Naive thymus-derived CD8-positive, alpha-beta T cell (primary cell): ENCODE measurements around the gene MT1H. TPM values are rescaled to one million over a fixed set of nuclear protein-coding genes. Genes with fewer than 3 reads are reported as not detected.
A peak's percentile ranks its signal among the peaks of the same experiment; 100 is the strongest.

Experiments used
- ATAC-seq, 2 donors: fragments of 150-1000 bp; cut with Tn5 transposase in 1 of 2; sonication (Bioruptor Pico), chemical (Tn5 transposase) in 1 of 2; 1 replicate in 1 of 2; 2 replicates in 1 of 2; pipeline ENCODE4 v1.10.0; 2021; ENCODE audit warnings: mild to moderate bottlenecking in 2 of 2, moderate library complexity in 2 of 2
- POLR2A ChIA-PET: fragments of 350-600 bp; sonication (Branson Sonifier 250); formaldehyde crosslinking; loops from one replicate; lab custom pipeline; 2021; ENCODE audit warnings: antibody characterized with exemption; lab: Charles Lee
- DNase-seq, 10 donors: peaks; one replicate each; pipeline versions ENCODE4 v3.0.0 to v3.0.0-alpha.2; 2020 to 2022
- H3K27ac Mint-ChIP-seq, 10 donors: one replicate each; pipeline ENCODE4 v1.8.0; 2020 to 2022; ENCODE audit warnings: mild to moderate bottlenecking in 10 of 10, mixed read lengths in 10 of 10, moderate library complexity in 4 of 10, inconsistent platforms in 1 of 10
- H3K27me3 Mint-ChIP-seq, 5 donors: one replicate each; pipeline ENCODE4 v1.8.0; 2021 to 2022; ENCODE audit warnings: mixed read lengths in 5 of 5
- H3K36me3 Mint-ChIP-seq, 3 donors: one replicate each; pipeline ENCODE4 v1.8.0; 2020 to 2022; ENCODE audit warnings: mixed read lengths in 3 of 3, mild to moderate bottlenecking in 2 of 3, inconsistent platforms in 1 of 3
- H3K4me1 Mint-ChIP-seq, 4 donors: one replicate each; pipeline ENCODE4 v1.8.0; 2021 to 2022; ENCODE audit warnings: mixed read lengths in 4 of 4
- H3K4me3 Mint-ChIP-seq, 10 donors: one replicate each; pipeline ENCODE4 v1.8.0; 2020 to 2022; ENCODE audit warnings: mild to moderate bottlenecking in 10 of 10, mixed read lengths in 10 of 10, moderate library complexity in 6 of 10, inconsistent platforms in 1 of 10
- H3K9me3 Mint-ChIP-seq, 9 donors: one replicate each; pipeline ENCODE4 v1.8.0; 2020 to 2022; ENCODE audit warnings: mixed read lengths in 9 of 9, mild to moderate bottlenecking in 3 of 9, inconsistent platforms in 1 of 9, moderate library complexity in 1 of 9
- polyA plus RNA-seq, 3 donors: library from polyadenylated mRNA; unstranded; fragments of 300-500 nt; fragmentation: Illumina TruSeq; gene quantifications; one replicate each; pipeline ENCODE4 v1.2.3, GENCODE V29; 2021
- total RNA-seq, 8 experiments: library from RNA in 2 of 8; stranded (reverse) in 2 of 8; gene quantifications; one replicate each; pipeline ENCODE4 v1.2.3 and lab custom pipeline; 2021 to 2026

Gene MT1H
- total and polyA plus RNA-seq, 5 experiments from 2014 or later, result not detected

DNA sequence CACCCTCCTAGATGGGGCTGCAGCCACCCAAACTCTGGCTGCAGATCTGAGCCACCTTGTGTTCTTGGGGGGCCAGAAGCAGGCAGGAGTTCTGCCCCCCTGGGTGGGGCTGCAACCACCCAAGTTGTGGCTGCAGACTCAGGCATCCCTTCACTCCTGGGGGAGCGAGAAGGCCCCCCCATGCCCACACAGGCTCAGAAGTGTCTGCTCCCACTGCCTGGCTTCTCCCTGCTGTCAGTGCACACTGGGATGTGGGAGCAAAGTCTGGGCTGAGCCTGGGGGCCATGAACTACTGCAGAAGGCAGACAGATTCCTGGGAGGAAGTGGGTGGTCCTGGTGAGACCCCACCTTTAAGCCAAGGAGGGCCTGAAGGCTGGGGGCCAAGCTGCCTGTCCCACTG, 25.6 kb downstream of the MT1H start:
- DNase-seq, result peak in 1 of 10 donors; percentile 51
- Mint-ChIP-seq H3K4me1 (no peaks in the 10 kb centered on the region), H3K9me3 (peaks cover 0 to 5% (median 0%) of the 10 kb centered on the region in 9 donors), H3K27me3 (no peaks in the 10 kb centered on the region), H3K4me3 (no peak overlapping the region), H3K36me3 (no peaks in the 10 kb centered on the region), H3K27ac (no peak overlapping the region)
- POLR2A ChIA-PET, result interaction anchor here (1.1 kb wide), 1 partner anchor 12 kb away, joined by 4 read pairs; no protein-coding TSS in a partner anchor
- ATAC-seq, result no peak

DNA sequence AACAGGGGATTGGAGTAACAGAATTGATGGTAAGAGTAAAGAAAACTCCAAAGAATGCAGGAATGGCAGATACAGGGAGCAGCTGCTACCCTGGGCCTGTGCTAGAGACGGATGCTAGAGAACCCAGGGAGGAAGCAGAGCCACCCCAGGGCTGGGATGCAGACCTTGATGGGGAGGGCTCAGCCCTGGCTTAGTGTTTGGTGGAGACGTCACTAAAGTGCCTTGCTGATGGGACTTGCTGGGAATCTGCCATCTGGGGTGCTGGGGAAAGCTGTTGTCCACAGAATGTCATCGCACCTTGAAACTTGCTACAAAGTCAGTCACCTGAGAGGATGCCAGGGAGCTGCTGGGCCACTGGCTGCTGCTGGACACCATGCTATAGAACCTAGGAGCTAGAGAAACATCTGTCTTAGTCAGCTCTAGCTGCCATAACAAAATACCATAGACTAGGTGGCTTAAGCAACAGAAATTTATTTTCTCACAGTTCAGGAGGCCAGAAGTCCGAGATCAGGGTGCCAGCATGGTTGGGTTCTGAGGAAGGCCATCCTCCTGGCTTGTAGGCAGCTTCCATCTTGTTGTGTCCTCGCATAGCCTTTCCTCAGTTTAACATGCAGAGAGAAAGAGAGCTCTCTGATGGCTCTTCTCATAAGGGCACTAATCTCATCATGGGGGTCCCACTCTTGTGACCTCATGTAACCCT, 28.0 kb downstream of the MT1H start:
- Mint-ChIP-seq H3K4me3 (no peak overlapping the region), H3K4me1 (peaks cover 0 to 11% (median 10%) of the 10 kb centered on the region in 4 donors), H3K27ac (no peak overlapping the region), H3K27me3 (no peaks in the 10 kb centered on the region), H3K9me3 (peaks cover 0 to 5% (median 0%) of the 10 kb centered on the region in 9 donors), H3K36me3 (no peaks in the 10 kb centered on the region)
- POLR2A ChIA-PET, result interaction anchor here (0.6 to 1.2 kb wide), 2 partner anchors 14 to 81 kb away, joined by 3 to 5 read pairs; no protein-coding TSS in a partner anchor
- DNase-seq (no peak), ATAC-seq (no peak)

- Mint-ChIP-seq H3K4me1 (peaks cover 0 to 15% (median 12%) of the 10 kb centered on the region in 4 donors), H3K36me3 (no peaks in the 10 kb centered on the region), H3K27me3 (no peaks in the 10 kb centered on the region), H3K9me3 (peaks cover 0 to 5% (median 0%) of the 10 kb centered on the region in 9 donors), H3K27ac (peak overlapping the region in 3 of 10 donors; percentile 6 to 30 (median 29)), H3K4me3 (no peak overlapping the region)
- DNase-seq (no peak), ATAC-seq (no peak)
- POLR2A ChIA-PET, result interaction anchor here (0.6 to 2.6 kb wide), 5 partner anchors 7 to 180 kb away, joined by 4 to 18 read pairs (median 7); partner anchors contain the start of gene MT1X
Observed at GRCh38 chr16:56700195-56700594, 30.6 kb downstream of the MT1H start.

DNA sequence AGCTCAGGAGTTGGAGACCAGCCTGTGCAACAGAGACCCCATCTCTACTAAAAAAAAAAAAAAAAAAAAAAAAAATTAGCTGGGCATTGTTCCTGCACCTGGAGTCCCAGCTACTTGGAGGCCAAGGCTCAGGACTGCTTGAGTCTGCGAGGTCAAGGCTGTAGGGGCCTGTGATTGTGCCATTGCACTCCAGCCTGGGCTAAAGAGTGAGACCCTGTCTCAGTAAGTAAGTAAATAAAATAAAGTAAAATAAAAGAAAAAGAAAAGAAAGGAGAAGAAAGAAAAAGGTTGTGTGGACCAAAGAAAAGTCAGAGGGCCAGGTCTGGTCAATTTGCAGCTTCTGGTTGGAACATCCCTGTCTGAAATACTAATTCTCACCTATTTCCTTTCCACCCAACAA, 31.0 kb downstream of the MT1H start:
- ATAC-seq (no peak), DNase-seq (no peak)
- no peaks in the 10 kb centered on the region for H3K36me3 Mint-ChIP-seq
- H3K4me3 Mint-ChIP-seq, result no peak overlapping the region
- H3K27me3 Mint-ChIP-seq, result no peaks in the 10 kb centered on the region
- H3K4me1 Mint-ChIP-seq, result peaks cover 2 to 19% (median 15%) of the 10 kb centered on the region in 4 donors
- peaks cover 0 to 5% (median 0%) of the 10 kb centered on the region in 9 donors for H3K9me3 Mint-ChIP-seq
- peak overlapping the region in 1 of 10 donors; percentile 30 for H3K27ac Mint-ChIP-seq
- POLR2A ChIA-PET, result interaction anchor here (0.6 to 3.4 kb wide), 6 partner anchors 8 to 180 kb away, joined by 4 to 21 read pairs (median 12); partner anchors contain the start of genes MT1X and MT2A

- no peaks in the 10 kb centered on the region for H3K27me3 Mint-ChIP-seq
- H3K4me3 Mint-ChIP-seq, result no peak overlapping the region
- no peak for DNase-seq
- H3K36me3 Mint-ChIP-seq, result no peaks in the 10 kb centered on the region
- POLR2A ChIA-PET, result interaction anchor here (0.7 to 3.4 kb wide), 16 partner anchors 9 to 187 kb away, joined by 3 to 21 read pairs (median 4); partner anchors contain the start of genes BBS2, MT1F, MT1X and MT2A
- ATAC-seq, result no peak
- peaks cover 3 to 21% (median 17%) of the 10 kb centered on the region in 4 donors for H3K4me1 Mint-ChIP-seq
- peaks cover 0 to 5% (median 0%) of the 10 kb centered on the region in 9 donors for H3K9me3 Mint-ChIP-seq
- peak overlapping the region in 9 of 10 donors; percentile 30 to 85 (median 65) for H3K27ac Mint-ChIP-seq
Observed at GRCh38 chr16:56701534-56701933, 31.9 kb downstream of the MT1H start.

DNA sequence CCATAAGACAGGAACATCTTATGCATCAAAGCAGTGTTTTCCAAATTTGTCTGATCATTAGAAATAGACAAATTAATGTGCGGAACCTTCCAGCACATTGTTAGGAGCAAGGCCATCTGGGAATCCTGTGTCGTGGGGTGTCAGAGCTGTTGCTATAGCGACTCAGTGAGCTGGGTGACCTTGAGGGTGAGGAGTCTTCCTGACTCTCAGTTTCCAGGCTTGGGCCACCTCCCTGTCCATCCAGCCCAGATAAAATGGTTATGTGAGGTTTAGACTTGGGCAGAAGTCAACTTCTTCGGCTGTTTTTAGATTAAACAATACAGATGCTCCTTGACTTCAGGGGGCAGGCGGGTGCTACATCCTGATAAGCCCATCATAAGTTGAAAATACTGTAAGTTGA, 33.2 kb downstream of the MT1H start:
- Mint-ChIP-seq H3K27me3 (no peaks in the 10 kb centered on the region), H3K4me1 (peaks cover 3 to 31% (median 20%) of the 10 kb centered on the region in 4 donors), H3K9me3 (peaks cover 0 to 2% (median 0%) of the 10 kb centered on the region in 9 donors), H3K36me3 (no peaks in the 10 kb centered on the region), H3K27ac (peak overlapping the region in 2 of 10 donors; percentile 15 to 72), H3K4me3 (no peak overlapping the region)
- POLR2A ChIA-PET, result interaction anchor here (1.0 to 3.4 kb wide), 5 partner anchors 26 to 189 kb away, joined by 3 to 21 read pairs (median 5); partner anchors contain the start of genes MT1F and MT2A
- ATAC-seq, result no peak
- DNase-seq, result no peak

- peaks cover 0 to 1% (median 0%) of the 10 kb centered on the region in 3 donors for H3K36me3 Mint-ChIP-seq
- peak; percentile 91 to 92 for ATAC-seq
Observed at GRCh38 chr16:56708525-56709442, 39.2 kb downstream of the MT1H start.

GRCh38 chr16:56709443-56710040, 39.9 kb downstream of the MT1H start:
- Mint-ChIP-seq H3K27me3 (no peaks in the 10 kb centered on the region), H3K4me3 (peak overlapping the region; percentile 88 to 97 (median 93)), H3K36me3 (peaks cover 0 to 3% (median 2%) of the 10 kb centered on the region in 3 donors), H3K4me1 (peaks cover 28 to 67% (median 48%) of the 10 kb centered on the region in 4 donors), H3K27ac (peak overlapping the region; percentile 92 to 99 (median 96)), H3K9me3 (no peaks in the 10 kb centered on the region)
- ATAC-seq (no peak), DNase-seq (no peak)
- POLR2A ChIA-PET, result interaction anchor here (0.6 to 3.4 kb wide), 23 partner anchors 9 to 280 kb away, joined by 3 to 29 read pairs (median 6); partner anchors contain the start of genes BBS2, HERPUD1, MT1F and MT1X

More at GRCh38 chr16:56708525-56709442, 39.2 kb downstream of the MT1H start:
- Mint-ChIP-seq H3K27ac (peak overlapping the region; percentile 92 to 99 (median 96)), H3K4me1 (peaks cover 28 to 67% (median 48%) of the 10 kb centered on the region in 4 donors), H3K4me3 (peak overlapping the region; percentile 88 to 97 (median 93)), H3K27me3 (no peaks in the 10 kb centered on the region), H3K9me3 (no peaks in the 10 kb centered on the region)
- POLR2A ChIA-PET, result interaction anchor here (0.6 to 3.4 kb wide), 32 partner anchors 10 to 425 kb away, joined by 3 to 29 read pairs (median 4); partner anchors contain the start of genes BBS2, HERPUD1, MT1F and MT1X
- peak; percentile 14 to 73 (median 51) for DNase-seq

DNA sequence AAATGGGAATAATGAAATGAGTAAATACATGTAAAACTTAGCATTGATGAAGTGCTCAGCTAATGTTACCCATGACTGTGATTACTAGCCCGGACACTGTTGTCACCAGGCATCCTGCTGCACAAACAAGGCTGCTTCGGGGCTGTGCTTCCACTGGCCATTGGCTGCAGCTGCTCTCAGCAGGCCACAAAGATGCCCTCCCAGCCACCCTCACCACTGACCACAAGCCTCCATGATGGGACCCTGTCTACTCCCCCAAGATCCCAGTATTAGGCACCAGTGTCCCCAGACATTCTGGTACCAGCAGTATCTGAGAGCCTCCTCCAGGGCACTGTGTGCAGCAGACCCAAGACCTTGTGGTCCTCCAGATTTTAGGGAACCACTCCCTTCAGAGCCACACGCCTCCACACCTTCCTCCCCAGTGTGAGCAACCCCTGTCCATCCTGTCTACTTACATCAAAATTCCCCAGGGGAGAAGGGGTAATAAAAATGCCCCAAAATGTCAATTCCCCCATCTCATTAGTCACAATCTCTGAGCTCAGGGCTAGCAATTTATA, 40.6 kb downstream of the MT1H start:
- Mint-ChIP-seq H3K4me3 (peak overlapping the region; percentile 88 to 97 (median 93)), H3K27ac (peak overlapping the region; percentile 92 to 99 (median 96)), H3K4me1 (peaks cover 28 to 63% (median 46%) of the 10 kb centered on the region in 4 donors), H3K36me3 (peaks cover 0 to 3% (median 2%) of the 10 kb centered on the region in 3 donors), H3K9me3 (no peaks in the 10 kb centered on the region), H3K27me3 (no peaks in the 10 kb centered on the region)
- POLR2A ChIA-PET, result interaction anchor here (0.6 to 3.4 kb wide), 5 partner anchors 8 to 133 kb away, joined by 3 to 29 read pairs (median 13); partner anchors contain the start of gene NUP93
- DNase-seq (no peak), ATAC-seq (no peak)

DNA sequence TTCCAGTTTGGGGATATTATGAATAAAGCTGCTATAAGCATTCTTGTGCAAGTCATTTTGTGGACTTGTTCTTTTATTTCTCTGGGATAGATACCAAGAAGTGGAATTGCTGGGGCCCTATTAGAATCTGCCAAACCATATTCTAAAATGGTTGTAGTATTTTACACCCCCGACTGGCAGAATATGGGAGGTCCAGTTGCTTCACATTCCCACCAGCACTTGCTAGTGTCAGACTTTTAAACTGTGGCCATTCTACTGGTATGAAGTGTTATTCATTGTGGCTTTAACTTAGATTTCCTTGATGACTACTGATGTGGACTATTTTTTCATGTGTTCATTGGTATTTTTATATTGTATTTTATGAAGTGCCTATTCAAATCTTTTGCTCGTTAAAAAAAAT, 42.2 kb downstream of the MT1H start:
- H3K4me3 Mint-ChIP-seq, result peak overlapping the region in 6 of 10 donors; percentile 15 to 81 (median 33)
- DNase-seq (no peak), ATAC-seq (no peak)
- no peaks in the 10 kb centered on the region for H3K27me3 Mint-ChIP-seq
- peak overlapping the region in 9 of 10 donors; percentile 25 to 97 (median 84) for H3K27ac Mint-ChIP-seq
- H3K9me3 Mint-ChIP-seq, result no peaks in the 10 kb centered on the region
- H3K4me1 Mint-ChIP-seq, result peaks cover 25 to 54% (median 42%) of the 10 kb centered on the region in 4 donors
- POLR2A ChIA-PET, result no interaction called here
- peaks cover 0 to 5% (median 3%) of the 10 kb centered on the region in 3 donors for H3K36me3 Mint-ChIP-seq

- Mint-ChIP-seq H3K27me3 (no peaks in the 10 kb centered on the region), H3K9me3 (no peaks in the 10 kb centered on the region), H3K36me3 (peaks cover 0 to 5% (median 3%) of the 10 kb centered on the region in 3 donors), H3K4me3 (no peak overlapping the region), H3K27ac (no peak overlapping the region), H3K4me1 (peaks cover 22 to 37% (median 29%) of the 10 kb centered on the region in 4 donors)
- ATAC-seq (no peak), DNase-seq (no peak)
- POLR2A ChIA-PET, result interaction anchor here (0.5 to 1.0 kb wide), 3 partner anchors 120 to 190 kb away, joined by 3 to 4 read pairs (median 3); no protein-coding TSS in a partner anchor
Observed at GRCh38 chr16:56713794-56714193, 44.2 kb downstream of the MT1H start.
